ENCODE measurements around the gene CHMP2A. TPM values are rescaled to one million over a fixed set of nuclear protein-coding genes. Genes with fewer than 3 reads are reported as not detected.
A peak's percentile ranks its signal among the peaks of the same experiment; 100 is the strongest.

The CHMP2A gene
- total RNA-seq, 2 donors from 2014 or later = 74.8 to 88.8 TPM

GRCh38 chr19:58573658-58574164 lies 18.8 kb upstream of the CHMP2A start:
- no peak for ATAC-seq
- Mint-ChIP-seq H3K27me3 (no peaks in the 10 kb centered on the region), H3K27ac (peak overlapping the region; percentile 95), H3K4me1 (peaks cover 22% of the 10 kb centered on the region), H3K4me3 (peak overlapping the region; percentile 96), H3K36me3 (ENCODE audit: low read depth) (peaks cover 2% of the 10 kb centered on the region)
- no peak for DNase-seq
- H3K9me3 ChIP-seq (ENCODE audit: control insufficient read depth, low read length, poor library complexity, severe bottlenecking) = no peaks in the 10 kb centered on the region

DNA sequence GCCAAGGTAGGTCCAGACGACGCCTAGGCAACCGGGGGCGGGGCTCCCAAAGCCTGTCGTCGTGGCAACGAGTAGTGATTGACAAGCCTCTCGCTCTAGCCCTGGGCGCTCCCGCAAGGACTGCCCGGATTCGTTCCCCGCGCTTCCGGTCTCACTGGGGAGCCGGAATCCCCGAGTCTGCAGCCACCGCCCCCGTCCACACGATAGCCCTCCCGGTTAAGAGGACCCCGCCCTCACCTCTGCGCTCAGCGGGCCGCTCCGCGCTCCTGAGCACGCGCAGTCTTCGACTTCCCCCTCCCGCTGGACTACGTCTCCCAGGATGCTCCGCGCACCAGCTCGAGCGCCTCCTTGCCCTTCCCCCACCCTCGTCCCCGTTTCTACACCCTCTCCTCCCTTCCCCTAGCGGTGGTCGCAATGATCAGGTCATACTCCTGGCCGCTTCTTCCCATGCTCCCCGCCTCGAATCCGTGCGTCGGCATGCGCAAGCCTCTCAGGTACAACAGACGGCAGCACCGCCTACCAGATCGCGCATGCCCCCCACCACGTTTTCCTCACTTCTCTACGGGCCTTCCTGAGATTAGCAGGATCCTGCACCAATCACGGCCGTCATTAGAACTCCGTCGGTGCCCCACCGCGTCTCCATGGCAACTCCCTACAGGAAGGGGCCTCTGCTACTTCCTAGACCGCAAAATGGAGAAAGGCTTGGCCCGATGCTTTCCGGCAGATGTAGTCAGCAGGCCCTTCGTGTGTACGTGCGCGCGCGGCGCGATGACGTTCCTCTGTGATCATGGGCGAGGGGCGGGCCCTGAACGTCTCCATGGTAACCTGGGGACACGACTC lies 18.1 kb upstream of the CHMP2A start, which contains the start of gene MZF1:
Gene MZF1 (minus strand): TSS at position 518 of the 840 bp plus-strand sequence. CDS start 1,946 bp downstream, outside the sequence.
- peak within 1 kb of the TSS; percentile 95 for H3K27ac Mint-ChIP-seq
- H3K9me3 ChIP-seq (ENCODE audit: control insufficient read depth, low read length, poor library complexity, severe bottlenecking) = no peaks in the 10 kb centered on the region
- ATAC-seq (peak; percentile 77), DNase-seq (peak; percentile 98 to 99 (median 99))
- H3K4me1 Mint-ChIP-seq = peaks cover 24% of the 10 kb centered on the region
- no peaks in the 10 kb centered on the region for H3K27me3 Mint-ChIP-seq
- H3K36me3 Mint-ChIP-seq (ENCODE audit: low read depth) = peaks cover 2% of the 10 kb centered on the region
- H3K4me3 Mint-ChIP-seq = peak within 1 kb of the TSS; percentile 96

DNA sequence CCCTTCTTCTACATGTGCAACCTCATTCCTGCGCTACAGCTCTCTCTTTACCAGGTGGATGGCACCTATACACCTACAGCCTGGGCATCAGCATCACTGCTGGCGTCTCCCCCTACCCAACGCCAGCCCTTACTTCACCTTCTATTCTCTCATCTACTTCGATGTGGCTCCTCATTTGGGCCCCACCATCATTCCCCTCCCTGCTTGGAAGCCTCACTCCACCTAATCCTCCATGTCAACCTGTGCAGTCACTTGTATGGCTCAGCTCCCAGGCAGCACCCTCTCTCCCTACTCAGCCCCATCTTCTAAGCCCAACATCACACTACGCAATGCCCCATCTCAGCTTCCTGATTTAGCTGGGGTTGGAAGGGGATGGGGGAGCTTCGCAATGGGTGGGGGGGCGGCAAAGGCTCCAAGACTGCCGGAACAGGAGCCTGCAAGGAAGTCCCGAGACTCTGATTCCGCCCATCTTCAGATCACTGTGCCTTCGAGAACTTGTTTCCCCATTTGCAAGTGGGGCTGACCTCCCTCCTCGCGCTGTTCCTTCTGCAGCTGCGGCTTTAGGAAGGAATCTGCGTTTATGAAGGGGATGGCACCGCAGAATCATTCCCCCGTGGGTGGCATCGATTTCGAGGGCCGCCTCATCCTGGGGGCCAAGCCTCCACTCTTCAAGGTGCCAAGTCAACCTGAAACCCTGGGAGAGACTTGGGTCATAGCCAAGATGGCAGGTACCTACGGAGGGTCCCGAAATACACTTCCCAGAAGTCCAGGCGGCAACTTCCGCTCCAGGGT lies 17.3 kb upstream of the CHMP2A start:
- H3K27ac Mint-ChIP-seq = peak overlapping the region; percentile 95
- DNase-seq (no peak), ATAC-seq (no peak)
- H3K4me3 Mint-ChIP-seq = peak overlapping the region; percentile 96
- H3K27me3 Mint-ChIP-seq = no peaks in the 10 kb centered on the region
- peaks cover 24% of the 10 kb centered on the region for H3K4me1 Mint-ChIP-seq
- peaks cover 2% of the 10 kb centered on the region for H3K36me3 Mint-ChIP-seq (ENCODE audit: low read depth)
- H3K9me3 ChIP-seq (ENCODE audit: control insufficient read depth, low read length, poor library complexity, severe bottlenecking) = no peaks in the 10 kb centered on the region

GRCh38 chr19:58571575-58571947 lies 16.7 kb upstream of the CHMP2A start:
- peaks cover 24% of the 10 kb centered on the region for H3K4me1 Mint-ChIP-seq
- H3K27me3 Mint-ChIP-seq = no peaks in the 10 kb centered on the region
- H3K9me3 ChIP-seq (ENCODE audit: control insufficient read depth, low read length, poor library complexity, severe bottlenecking) = no peaks in the 10 kb centered on the region
- H3K27ac Mint-ChIP-seq = peak overlapping the region; percentile 95
- H3K36me3 Mint-ChIP-seq (ENCODE audit: low read depth) = peaks cover 2% of the 10 kb centered on the region
- peak overlapping the region; percentile 58 for H3K4me3 Mint-ChIP-seq
- ATAC-seq (no peak), DNase-seq (no peak)

GRCh38 chr19:58570770-58571574 lies 16.1 kb upstream of the CHMP2A start:
- Mint-ChIP-seq H3K36me3 (ENCODE audit: low read depth) (peaks cover 2% of the 10 kb centered on the region), H3K27ac (no peak overlapping the region), H3K4me1 (peaks cover 24% of the 10 kb centered on the region), H3K27me3 (no peaks in the 10 kb centered on the region), H3K4me3 (no peak overlapping the region)
- no peaks in the 10 kb centered on the region for H3K9me3 ChIP-seq (ENCODE audit: control insufficient read depth, low read length, poor library complexity, severe bottlenecking)
- ATAC-seq (no peak), DNase-seq (peak in 1 of 3 donors; percentile 6)

DNA sequence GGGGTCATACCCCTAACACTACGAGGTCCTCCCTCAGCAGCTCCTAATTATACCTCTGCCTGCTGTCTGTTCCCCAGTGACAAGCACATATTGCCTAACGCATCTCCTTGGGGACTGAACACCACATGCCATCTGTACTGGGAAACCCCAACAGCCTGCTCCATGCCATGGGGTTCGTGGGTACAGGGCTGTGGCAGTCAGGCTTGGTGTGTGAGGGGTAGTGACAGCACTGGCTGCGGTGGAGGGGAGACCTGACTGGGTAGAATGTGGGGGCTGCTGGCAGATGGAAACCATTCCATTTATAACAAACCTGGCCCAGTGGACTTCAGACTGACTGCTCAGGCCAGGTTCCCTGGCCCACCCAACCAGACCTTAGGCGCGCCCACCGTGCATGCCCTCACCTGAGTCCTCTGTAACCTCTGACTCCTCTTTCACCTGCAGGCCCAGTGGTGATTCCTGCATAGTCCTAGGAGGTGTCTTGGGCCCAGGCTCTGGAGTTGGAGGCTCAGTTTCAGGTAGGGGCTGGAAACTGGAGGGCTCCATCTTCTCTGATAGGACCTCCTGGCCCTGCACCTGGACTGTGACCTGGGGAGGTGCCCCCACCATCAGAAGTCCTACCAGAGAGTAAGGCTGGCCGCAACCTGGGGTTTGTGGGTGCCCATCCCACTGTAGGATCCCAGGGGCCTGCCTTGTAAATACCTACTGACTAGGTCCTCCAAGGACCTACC lies 15.2 kb upstream of the CHMP2A start:
- no peak overlapping the region for H3K27ac Mint-ChIP-seq
- ATAC-seq = no peak
- no peak overlapping the region for H3K4me3 Mint-ChIP-seq

DNA sequence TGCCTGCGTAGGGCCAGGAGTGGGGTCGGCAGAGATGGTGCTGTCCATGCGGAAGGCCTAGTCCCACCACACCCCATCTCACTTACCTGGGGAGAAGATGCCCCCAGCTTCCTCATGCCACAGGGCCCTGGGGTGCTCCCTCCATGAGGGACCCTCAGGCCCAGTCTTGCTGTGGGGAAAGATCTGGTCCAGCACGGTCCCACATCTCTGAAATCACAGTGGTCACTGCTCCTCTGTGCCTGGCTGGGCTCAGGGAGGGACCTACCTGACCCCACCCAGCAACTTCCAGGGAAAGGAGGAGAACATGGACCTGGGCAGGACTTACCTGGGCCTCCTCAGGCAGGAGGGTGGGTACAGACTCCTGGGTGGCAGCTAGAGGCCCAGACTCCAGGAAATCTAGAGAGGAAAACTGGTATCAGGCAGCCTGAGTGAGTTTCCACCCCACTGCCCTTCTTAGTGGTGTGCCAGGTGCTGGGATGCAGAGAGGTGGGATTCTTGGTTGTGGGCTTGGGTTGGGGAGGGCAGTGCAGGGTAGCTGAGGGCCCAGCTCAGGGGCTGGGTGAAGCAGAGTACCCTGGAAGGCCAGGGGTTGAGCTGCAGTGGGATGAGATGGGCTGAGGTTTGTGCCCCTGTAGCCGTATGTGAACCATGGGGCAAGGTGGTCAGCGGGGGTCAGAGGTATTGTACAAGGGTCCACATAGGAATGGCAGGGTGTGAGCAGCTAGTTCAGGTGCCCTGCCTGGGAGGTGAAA lies 14.5 kb upstream of the CHMP2A start:
- no peak overlapping the region for H3K4me3 Mint-ChIP-seq
- DNase-seq = peak in 1 of 3 donors; percentile 7

More for the DNA sequence above, 15.2 kb upstream of the CHMP2A start:
- H3K36me3 Mint-ChIP-seq (ENCODE audit: low read depth) = peaks cover 2% of the 10 kb centered on the region
- H3K4me1 Mint-ChIP-seq = peaks cover 22% of the 10 kb centered on the region
- H3K9me3 ChIP-seq (ENCODE audit: control insufficient read depth, low read length, poor library complexity, severe bottlenecking) = no peaks in the 10 kb centered on the region
- no peak for DNase-seq
- H3K27me3 Mint-ChIP-seq = no peaks in the 10 kb centered on the region

GRCh38 chr19:58568453-58569130 lies 13.7 kb upstream of the CHMP2A start:
- Mint-ChIP-seq H3K27ac (peak overlapping the region; percentile 74), H3K36me3 (ENCODE audit: low read depth) (peaks cover 2% of the 10 kb centered on the region), H3K4me3 (no peak overlapping the region), H3K27me3 (no peaks in the 10 kb centered on the region), H3K4me1 (peaks cover 23% of the 10 kb centered on the region)
- ATAC-seq (no peak), DNase-seq (no peak)
- no peaks in the 10 kb centered on the region for H3K9me3 ChIP-seq (ENCODE audit: control insufficient read depth, low read length, poor library complexity, severe bottlenecking)

More for the DNA sequence above, 14.5 kb upstream of the CHMP2A start:
- no peaks in the 10 kb centered on the region for H3K9me3 ChIP-seq (ENCODE audit: control insufficient read depth, low read length, poor library complexity, severe bottlenecking)
- Mint-ChIP-seq H3K4me1 (peaks cover 22% of the 10 kb centered on the region), H3K36me3 (ENCODE audit: low read depth) (peaks cover 2% of the 10 kb centered on the region), H3K27me3 (no peaks in the 10 kb centered on the region), H3K27ac (peak overlapping the region; percentile 74)
- no peak for ATAC-seq

GRCh38 chr19:58566989-58567388 lies 12.1 kb upstream of the CHMP2A start:
- Mint-ChIP-seq H3K36me3 (ENCODE audit: low read depth) (no peaks in the 10 kb centered on the region), H3K27me3 (no peaks in the 10 kb centered on the region), H3K27ac (no peak overlapping the region), H3K4me3 (no peak overlapping the region), H3K4me1 (peaks cover 18% of the 10 kb centered on the region)
- ATAC-seq = no peak
- H3K9me3 ChIP-seq (ENCODE audit: control insufficient read depth, low read length, poor library complexity, severe bottlenecking) = no peaks in the 10 kb centered on the region
- no peak for DNase-seq

GRCh38 chr19:58563823-58564222 lies 8.9 kb upstream of the CHMP2A start:
- Mint-ChIP-seq H3K27ac (peak overlapping the region; percentile 92), H3K4me3 (peak overlapping the region; percentile 94), H3K27me3 (no peaks in the 10 kb centered on the region), H3K36me3 (ENCODE audit: low read depth) (no peaks in the 10 kb centered on the region), H3K4me1 (peaks cover 31% of the 10 kb centered on the region)
- ATAC-seq = no peak
- H3K9me3 ChIP-seq (ENCODE audit: control insufficient read depth, low read length, poor library complexity, severe bottlenecking) = no peaks in the 10 kb centered on the region
- DNase-seq = no peak

DNA sequence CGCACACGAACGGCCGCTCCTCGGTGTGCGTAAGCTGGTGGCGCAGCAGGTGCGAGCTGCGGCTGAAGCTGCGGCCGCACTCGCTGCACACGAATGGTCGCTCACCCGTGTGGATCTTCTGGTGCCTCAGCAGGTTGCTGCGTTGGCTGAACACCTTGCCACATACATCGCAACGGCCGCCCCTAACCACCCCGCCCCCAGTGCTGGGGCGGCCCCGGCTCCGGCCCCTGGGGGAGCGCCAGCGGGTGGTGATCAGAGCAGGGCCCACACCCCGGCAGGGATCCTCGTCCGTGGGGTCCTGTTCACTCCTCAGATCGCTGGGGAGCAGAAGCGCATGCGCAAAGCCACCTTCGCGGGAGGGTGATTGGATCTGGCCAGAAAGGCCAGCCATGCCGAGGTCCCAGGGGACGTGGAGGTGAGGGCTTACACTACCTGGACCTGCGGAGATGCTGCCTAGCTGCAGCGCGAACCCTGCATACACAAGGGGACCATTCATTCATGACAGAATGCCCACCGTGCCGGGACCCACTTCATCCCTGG lies 8.2 kb upstream of the CHMP2A start:
- no peaks in the 10 kb centered on the region for H3K36me3 Mint-ChIP-seq (ENCODE audit: low read depth)
- peak overlapping the region; percentile 92 for H3K27ac Mint-ChIP-seq
- ATAC-seq (no peak), DNase-seq (no peak)
- no peaks in the 10 kb centered on the region for H3K27me3 Mint-ChIP-seq
- peak overlapping the region; percentile 94 for H3K4me3 Mint-ChIP-seq
- peaks cover 29% of the 10 kb centered on the region for H3K4me1 Mint-ChIP-seq
- no peaks in the 10 kb centered on the region for H3K9me3 ChIP-seq (ENCODE audit: control insufficient read depth, low read length, poor library complexity, severe bottlenecking)
